OCI-LY7 (cell line): Measurements from ENCODE around the gene GPR25. TPM values are rescaled to one million over a fixed set of nuclear protein-coding genes. Genes with fewer than 3 reads are reported as not detected.

ENCODE experiments used
- BruUV-seq: library from RNA; stranded (reverse); fragments of 400-500 nt; replicated peaks from 2 replicates; lab custom pipeline; 2021; lab: Mats Ljungman, UMichigan
- CTCF ChIA-PET: fragments of 300-600 bp; sonication (Branson Sonifier 250); formaldehyde crosslinking; loops from one replicate; lab custom pipeline; 2022; ENCODE audit warnings: antibody characterized with exemption; ENCODE audit not compliant: unreplicated experiment; lab: Charles Lee
- POLR2A ChIA-PET: fragments of 300-600 bp; sonication (Branson Sonifier 250); formaldehyde crosslinking; loops from one replicate; lab custom pipeline; 2022; ENCODE audit warnings: antibody characterized with exemption; lab: Charles Lee
- DNase-seq: peaks from one replicate; pipeline ENCODE4 v3.0.0-alpha.2; 2015; ENCODE audit warnings: low spot score
- H2AFZ ChIP-seq: fragments of 200-600 bp; sonication (generic), shearing (Covaris generic); 2 replicates; pipeline ENCODE4 v1.6.1; 2014; ENCODE audit warnings: mild to moderate bottlenecking, antibody characterized with exemption, low read length, moderate library complexity
- H3K27ac ChIP-seq: fragments of 200-600 bp; sonication (generic); 2 replicates; pipeline ENCODE4 v1.5.1; 2014; ENCODE audit warnings: mixed run types, low read depth, mild to moderate bottlenecking, moderate library complexity, low read length, inconsistent platforms; ENCODE audit not compliant: poor library complexity, severe bottlenecking
- H3K36me3 ChIP-seq: fragments of 200-600 bp; sonication (generic); 2 replicates; pipeline ENCODE4 v1.6.1; 2014; ENCODE audit warnings: mild to moderate bottlenecking, antibody characterized with exemption, low read length, moderate library complexity, mixed read lengths; ENCODE audit not compliant: insufficient read depth
- H3K4me1 ChIP-seq: fragments of 200-600 bp; sonication (generic); 2 replicates; pipeline ENCODE4 v1.5.1; 2014; ENCODE audit warnings: mild to moderate bottlenecking, low read length; ENCODE audit not compliant: insufficient read depth, poor library complexity, severe bottlenecking
- H3K4me2 ChIP-seq: fragments of 200-600 bp; sonication (generic); 2 replicates; pipeline ENCODE4 v1.6.1; 2014; ENCODE audit warnings: mild to moderate bottlenecking, low read length
- H3K4me3 ChIP-seq: fragments of 200-600 bp; sonication (generic); 2 replicates; pipeline ENCODE4 v1.5.1; 2014; ENCODE audit warnings: mild to moderate bottlenecking, low read depth, low read length; ENCODE audit not compliant: poor library complexity, severe bottlenecking
- H3K79me2 ChIP-seq: fragments of 200-600 bp; sonication (generic); 2 replicates; pipeline ENCODE4 v1.6.1; 2016; ENCODE audit warnings: low read depth, mild to moderate bottlenecking, low read length, moderate library complexity, mixed read lengths; ENCODE audit not compliant: insufficient read depth
- H3K9me2 ChIP-seq: fragments of 200-600 bp; sonication (generic); 2 replicates; pipeline ENCODE4 v1.6.1; 2016; ENCODE audit warnings: mild to moderate bottlenecking, low read length, mixed read lengths; ENCODE audit not compliant: insufficient read depth
- H3K9me3 ChIP-seq: fragments of 200-600 bp; sonication (generic); 2 replicates; pipeline ENCODE4 v1.6.1; 2014; ENCODE audit warnings: mild to moderate bottlenecking, mixed run types, low read length, mixed read lengths
- H4K20me1 ChIP-seq: fragments of 200-600 bp; sonication (generic); 2 replicates; pipeline ENCODE4 v1.6.1; 2014; ENCODE audit warnings: mild to moderate bottlenecking, antibody characterized with exemption, low read length, moderate library complexity, mixed read lengths; ENCODE audit not compliant: insufficient read depth
- EZH2phosphoT487 ChIP-seq: fragments of 200-600 bp; sonication (generic); IDR thresholded peaks from 2 replicates; pipeline ENCODE4 v1.6.1; 2018; ENCODE audit warnings: low read depth, borderline replicate concordance, mild to moderate bottlenecking, mixed run types, antibody characterized with exemption, low read length, moderate library complexity, mixed read lengths
- intact Hi-C: fragments of 100-400 bp; cut with micrococcal nuclease; formaldehyde crosslinking; loops from one replicate; pipeline ENCODE4 v1.10.0; 2022; ENCODE audit not compliant: unreplicated experiment
- total RNA-seq, 2 experiments: library from RNA; depleted of rRNA in 1 of 2; stranded (reverse); fragments of >200 nt in 1 of 2; shearing (Covaris generic) in 1 of 2; gene quantifications; 2 replicates each; pipeline ENCODE4 v1.2.3, GENCODE V29; 2014 to 2022
- TF ChIP-seq, protein P1 (sequence below): fragments of 200-600 bp; sonication (generic); conservative IDR thresholded peaks from 2 replicates; pipeline ENCODE4 v1.5.1; 2014; ENCODE audit warnings: mild to moderate bottlenecking, antibody characterized with exemption, low read length, moderate library complexity, mixed read lengths

The GPR25 gene
- total RNA-seq, 2 experiments from 2014 or later = not detected

- no peak overlapping the region for H3K4me2 ChIP-seq
- intact Hi-C loops = no loop called here
- no peaks in the 10 kb centered on the region for H3K9me3 ChIP-seq
- no peaks in the 10 kb centered on the region for H3K4me1 ChIP-seq
- TF ChIP-seq, protein P1, sequence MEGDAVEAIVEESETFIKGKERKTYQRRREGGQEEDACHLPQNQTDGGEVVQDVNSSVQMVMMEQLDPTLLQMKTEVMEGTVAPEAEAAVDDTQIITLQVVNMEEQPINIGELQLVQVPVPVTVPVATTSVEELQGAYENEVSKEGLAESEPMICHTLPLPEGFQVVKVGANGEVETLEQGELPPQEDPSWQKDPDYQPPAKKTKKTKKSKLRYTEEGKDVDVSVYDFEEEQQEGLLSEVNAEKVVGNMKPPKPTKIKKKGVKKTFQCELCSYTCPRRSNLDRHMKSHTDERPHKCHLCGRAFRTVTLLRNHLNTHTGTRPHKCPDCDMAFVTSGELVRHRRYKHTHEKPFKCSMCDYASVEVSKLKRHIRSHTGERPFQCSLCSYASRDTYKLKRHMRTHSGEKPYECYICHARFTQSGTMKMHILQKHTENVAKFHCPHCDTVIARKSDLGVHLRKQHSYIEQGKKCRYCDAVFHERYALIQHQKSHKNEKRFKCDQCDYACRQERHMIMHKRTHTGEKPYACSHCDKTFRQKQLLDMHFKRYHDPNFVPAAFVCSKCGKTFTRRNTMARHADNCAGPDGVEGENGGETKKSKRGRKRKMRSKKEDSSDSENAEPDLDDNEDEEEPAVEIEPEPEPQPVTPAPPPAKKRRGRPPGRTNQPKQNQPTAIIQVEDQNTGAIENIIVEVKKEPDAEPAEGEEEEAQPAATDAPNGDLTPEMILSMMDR = no peak
- TF ChIP-seq EZH2phosphoT487 = no peak
- no peak overlapping the region for H3K27ac ChIP-seq
- no peaks in the 10 kb centered on the region for H3K9me2 ChIP-seq
- no peaks in the 10 kb centered on the region for H3K79me2 ChIP-seq
- no peaks in the 10 kb centered on the region for H3K36me3 ChIP-seq
- no peaks in the 10 kb centered on the region for H4K20me1 ChIP-seq
- DNase-seq = no peak
- no peak overlapping the region for H3K4me3 ChIP-seq
- CTCF ChIA-PET = no interaction called here
- BruUV-seq = no TSS peak
- POLR2A ChIA-PET = no interaction called here
- no peak overlapping the region for H2AFZ ChIP-seq
Observed at GRCh38 chr1:200918006-200918405, 45.2 kb downstream of the GPR25 start.

- DNase-seq = no peak
- H4K20me1 ChIP-seq = no peaks in the 10 kb centered on the region
- H3K79me2 ChIP-seq = no peaks in the 10 kb centered on the region
- no peaks in the 10 kb centered on the region for H3K36me3 ChIP-seq
- H3K4me2 ChIP-seq = no peak overlapping the region
- no peak overlapping the region for H3K4me3 ChIP-seq
- no peaks in the 10 kb centered on the region for H3K4me1 ChIP-seq
- H3K9me3 ChIP-seq = no peaks in the 10 kb centered on the region
- no peak overlapping the region for H3K27ac ChIP-seq
- POLR2A ChIA-PET = no interaction called here
- intact Hi-C loops = no loop called here
- CTCF ChIA-PET = no interaction called here
- BruUV-seq = no TSS peak
- TF ChIP-seq, protein P1 = no peak
- H3K9me2 ChIP-seq = no peaks in the 10 kb centered on the region
- H2AFZ ChIP-seq = no peak overlapping the region
Observed at GRCh38 chr1:200919386-200919785, 46.6 kb downstream of the GPR25 start.

DNA sequence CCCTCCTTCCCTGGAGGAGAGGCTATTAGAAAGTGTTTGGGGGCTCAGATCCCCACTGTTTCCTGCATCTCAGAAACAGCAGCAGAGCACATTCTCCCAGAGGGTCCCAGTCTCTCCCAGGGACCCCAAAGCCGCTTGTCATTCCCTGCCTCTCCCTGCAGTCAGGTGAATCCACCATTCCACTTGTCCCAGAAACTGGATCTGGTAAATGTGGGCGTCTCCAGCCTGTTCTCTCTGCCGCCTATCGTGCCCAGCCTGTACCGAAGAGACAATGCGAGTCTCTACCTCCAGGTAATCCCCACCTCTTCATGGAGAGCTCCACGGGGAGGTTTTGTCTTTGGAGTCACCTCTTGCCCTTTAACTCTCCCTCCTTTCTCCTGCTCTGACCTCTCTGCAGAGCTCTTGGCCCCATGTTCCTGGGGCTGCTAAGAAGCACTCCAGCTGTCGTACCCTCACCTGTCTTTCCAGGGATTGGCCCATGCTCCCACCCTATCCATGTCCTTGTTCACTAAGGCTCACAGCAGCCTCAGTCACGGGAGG, 48.9 kb downstream of the GPR25 start:
- no peaks in the 10 kb centered on the region for H3K4me1 ChIP-seq
- POLR2A ChIA-PET = interaction anchor here (0.6 kb wide), 1 partner anchor 86 kb away, joined by 3 read pairs; no protein-coding TSS in a partner anchor

More for the DNA sequence above, 48.9 kb downstream of the GPR25 start:
- no peak overlapping the region for H3K27ac ChIP-seq
- no peak overlapping the region for H3K4me3 ChIP-seq
- no peaks in the 10 kb centered on the region for H3K9me3 ChIP-seq
- no TSS peak for BruUV-seq
- H3K79me2 ChIP-seq = no peaks in the 10 kb centered on the region
- intact Hi-C loops = no loop called here
- no peaks in the 10 kb centered on the region for H3K36me3 ChIP-seq
- no peaks in the 10 kb centered on the region for H4K20me1 ChIP-seq
- H2AFZ ChIP-seq = no peak overlapping the region
- H3K9me2 ChIP-seq = no peaks in the 10 kb centered on the region
- H3K4me2 ChIP-seq = no peak overlapping the region
- TF ChIP-seq, protein P1 = no peak
- no peak for TF ChIP-seq EZH2phosphoT487
- CTCF ChIA-PET = interaction anchor here (0.5 kb wide), 1 partner anchor 49 kb away, joined by 3 read pairs; no protein-coding TSS in a partner anchor
- no peak for DNase-seq
